Breast epithelium (tissue), 4 donors: Measurements from ENCODE around the gene ENTPD2. TPM values are rescaled to one million over a fixed set of nuclear protein-coding genes. Genes with fewer than 3 reads are reported as not detected.
A peak's percentile ranks its signal among the peaks of the same experiment; 100 is the strongest.

Experiments used
- DNase-seq, 2 donors: peaks; one replicate each; pipeline ENCODE4 v3.0.0-alpha.2; 2019; ENCODE audit warnings: low spot score in 2 of 2
- H3K27ac ChIP-seq, 2 donors: fragments of 200-600 bp; sonication (generic) in 1 of 2; one replicate each; pipeline ENCODE4 v1.5.1; 2016 to 2019; ENCODE audit warnings: mild to moderate bottlenecking in 1 of 2
- H3K27me3 ChIP-seq, 2 donors: fragments of 200-600 bp; sonication (generic) in 1 of 2; one replicate each; pipeline versions ENCODE4 v1.5.1 to v1.6.0; 2017 to 2019; ENCODE audit warnings: control low read depth in 1 of 2, mild to moderate bottlenecking in 1 of 2
- H3K36me3 ChIP-seq: fragments of 200-600 bp; one replicate; pipeline ENCODE4 v1.5.1; 2019
- H3K4me1 ChIP-seq, 2 donors: fragments of 200-600 bp; sonication (generic); one replicate each; pipeline ENCODE4 v1.5.1; 2016 to 2019; ENCODE audit warnings: control low read depth in 1 of 2
- H3K4me3 ChIP-seq, 3 donors: fragments of 200-600 bp; sonication (generic); 1 replicate in 2 of 3; 2 replicates in 1 of 3; pipeline ENCODE4 v1.5.1; 2016 to 2019; ENCODE audit warnings: mild to moderate bottlenecking in 3 of 3, moderate library complexity in 2 of 3
- H3K9me3 ChIP-seq, 2 donors: fragments of 200-600 bp; sonication (generic) in 1 of 2; one replicate each; pipeline ENCODE4 v1.5.1; 2016 to 2019; ENCODE audit warnings: control low read depth in 1 of 2
- POLR2A ChIP-seq: fragments of 450-650 bp; IDR thresholded peaks from one replicate; pipeline ENCODE4 v1.6.1; 2016; ENCODE audit warnings: antibody characterized with exemption, mild to moderate bottlenecking, moderate library complexity
- POLR2AphosphoS5 ChIP-seq, 3 donors: sonication (generic); formaldehyde crosslinking; IDR thresholded peaks; one replicate each; pipeline ENCODE4 v1.6.1; 2017; ENCODE audit warnings: antibody characterized with exemption in 3 of 3
- intact Hi-C: fragments of 100-400 bp; cut with DNase I; formaldehyde crosslinking; loops from one replicate; pipeline ENCODE4 v1.15.1; 2023; ENCODE audit warnings: low total_unique reads
- total RNA-seq, 3 donors: library from RNA; depleted of rRNA; stranded (reverse); fragments of >200 nt; gene quantifications; one replicate each; pipeline ENCODE4 v1.1.0, GENCODE V29; 2016
- TF ChIP-seq, protein P1 (sequence below), 3 donors: fragments of 450-650 bp; IDR thresholded peaks; one replicate each; pipeline ENCODE4 v1.5.1; 2016 to 2017; ENCODE audit warnings: antibody characterized with exemption in 3 of 3, mild to moderate bottlenecking in 3 of 3, moderate library complexity in 3 of 3

Gene ENTPD2
- total RNA-seq, 3 donors from 2014 or later = 0.16 to 6.7 (median 3.6) TPM

DNA sequence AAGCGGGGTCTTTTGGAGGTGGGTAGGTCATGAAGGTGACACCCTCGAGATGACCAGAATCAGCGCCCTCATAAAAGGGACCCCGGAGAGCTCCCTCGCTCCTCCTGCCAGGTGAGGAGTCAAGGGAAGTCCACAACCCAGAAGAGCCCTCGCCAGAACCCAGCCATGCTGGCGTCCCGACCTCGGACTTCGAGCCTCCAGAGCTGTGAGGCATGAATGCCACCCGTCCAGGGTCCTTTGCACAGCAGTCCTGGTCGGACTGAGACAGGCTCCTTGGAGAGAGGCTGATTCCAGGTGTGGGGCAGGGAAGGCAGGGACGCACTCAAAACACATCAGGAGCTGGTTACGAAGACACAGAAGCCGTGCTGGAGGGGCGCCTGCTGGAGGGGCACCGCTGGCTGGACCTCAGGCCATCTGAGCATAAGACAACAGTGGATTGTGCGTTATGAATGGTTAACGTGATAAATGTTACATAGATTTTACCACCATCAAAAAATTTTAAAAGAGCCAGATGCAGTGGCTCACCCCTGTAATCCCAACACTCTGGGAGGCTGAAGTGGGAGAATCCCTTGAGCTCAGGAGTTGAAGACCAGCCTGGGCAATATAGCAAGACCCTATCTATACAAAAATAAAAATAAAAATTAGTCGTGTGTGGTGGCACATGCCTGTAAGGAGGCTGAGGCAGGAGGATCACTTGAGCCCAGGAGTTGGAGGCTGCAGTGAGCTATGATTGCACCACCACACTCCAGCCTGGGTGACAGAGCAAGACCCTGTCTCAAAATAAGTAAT lies 51.8 kb downstream of the ENTPD2 start:
- DNase-seq = no peak
- no peak for TF ChIP-seq POLR2AphosphoS5 (IDR thresholded peaks at IDR 0.05)
- no peak for TF ChIP-seq POLR2A
- TF ChIP-seq, protein P1, sequence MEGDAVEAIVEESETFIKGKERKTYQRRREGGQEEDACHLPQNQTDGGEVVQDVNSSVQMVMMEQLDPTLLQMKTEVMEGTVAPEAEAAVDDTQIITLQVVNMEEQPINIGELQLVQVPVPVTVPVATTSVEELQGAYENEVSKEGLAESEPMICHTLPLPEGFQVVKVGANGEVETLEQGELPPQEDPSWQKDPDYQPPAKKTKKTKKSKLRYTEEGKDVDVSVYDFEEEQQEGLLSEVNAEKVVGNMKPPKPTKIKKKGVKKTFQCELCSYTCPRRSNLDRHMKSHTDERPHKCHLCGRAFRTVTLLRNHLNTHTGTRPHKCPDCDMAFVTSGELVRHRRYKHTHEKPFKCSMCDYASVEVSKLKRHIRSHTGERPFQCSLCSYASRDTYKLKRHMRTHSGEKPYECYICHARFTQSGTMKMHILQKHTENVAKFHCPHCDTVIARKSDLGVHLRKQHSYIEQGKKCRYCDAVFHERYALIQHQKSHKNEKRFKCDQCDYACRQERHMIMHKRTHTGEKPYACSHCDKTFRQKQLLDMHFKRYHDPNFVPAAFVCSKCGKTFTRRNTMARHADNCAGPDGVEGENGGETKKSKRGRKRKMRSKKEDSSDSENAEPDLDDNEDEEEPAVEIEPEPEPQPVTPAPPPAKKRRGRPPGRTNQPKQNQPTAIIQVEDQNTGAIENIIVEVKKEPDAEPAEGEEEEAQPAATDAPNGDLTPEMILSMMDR (IDR thresholded peaks at IDR 0.05) = no peak
- intact Hi-C loops = no loop called here
- H3K36me3 ChIP-seq = no peaks in the 10 kb centered on the region
- no peak overlapping the region for H3K27ac ChIP-seq
- peaks cover 0 to 6% of the 10 kb centered on the region in 2 donors for H3K9me3 ChIP-seq
- H3K4me3 ChIP-seq = no peak overlapping the region
- no peaks in the 10 kb centered on the region for H3K4me1 ChIP-seq
- H3K27me3 ChIP-seq = no peaks in the 10 kb centered on the region

DNA sequence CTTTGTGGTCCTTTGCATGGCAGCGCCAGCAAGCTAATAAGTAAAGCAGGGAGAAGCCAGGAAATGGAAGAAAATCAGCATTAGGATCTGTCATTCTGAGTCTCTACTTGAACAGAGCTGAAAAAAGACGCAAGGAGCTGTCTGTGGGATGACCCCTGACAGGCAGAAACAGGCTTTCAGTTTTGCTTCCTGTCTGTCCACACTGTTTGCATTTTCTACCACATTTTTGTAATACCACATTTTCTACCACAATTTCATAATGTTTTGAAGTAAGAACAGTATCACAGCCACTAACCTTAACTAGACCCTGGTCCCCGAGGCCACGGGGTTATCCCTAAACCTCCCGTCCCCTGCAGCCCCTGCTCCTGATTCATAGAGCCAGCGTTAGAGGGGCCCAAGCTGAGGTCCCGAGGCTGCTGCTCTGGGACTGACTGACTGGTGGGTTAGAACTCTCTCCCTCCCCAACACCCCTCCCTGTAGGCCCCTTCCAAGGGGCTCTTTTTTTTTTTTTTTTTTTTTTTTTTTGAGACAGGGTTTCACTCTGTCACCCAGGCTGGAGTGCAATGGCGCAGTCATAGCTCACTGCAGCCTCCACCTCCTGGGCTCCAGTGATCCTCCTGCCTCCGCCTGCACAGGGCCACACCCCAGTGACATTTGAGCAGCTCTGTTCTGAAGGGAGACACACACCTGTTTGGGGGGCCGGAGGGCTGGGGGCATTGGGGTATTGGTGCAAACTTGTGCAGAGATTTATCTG lies 53.5 kb downstream of the ENTPD2 start:
- Histone ChIP-seq H3K4me3 (no peak overlapping the region), H3K27me3 (no peaks in the 10 kb centered on the region), H3K9me3 (peaks cover 0 to 6% of the 10 kb centered on the region in 2 donors), H3K36me3 (no peaks in the 10 kb centered on the region), H3K4me1 (peaks cover 3 to 15% of the 10 kb centered on the region in 2 donors), H3K27ac (peak overlapping the region; percentile 17 to 25)
- TF ChIP-seq POLR2A (no peak), POLR2AphosphoS5 (IDR thresholded peaks at IDR 0.05) (no peak)
- TF ChIP-seq, protein P1 (IDR thresholded peaks at IDR 0.05) = no peak
- no peak for DNase-seq
- intact Hi-C loops = no loop called here

Other genes with a start within 250 kb of the ENTPD2 start
- 10 to 100 TPM; 38.2 to 51.5 (median 41.3) TPM for gene RABL6, start 246.1 kb downstream of the ENTPD2 start, total RNA-seq
- 1 to 10 TPM; 1.0 to 2.3 (median 1.1) TPM for gene AJM1, start 211.6 kb downstream of the ENTPD2 start, total RNA-seq
- 10 to 100 TPM; 43.2 to 70.8 (median 52.5) TPM for gene PHPT1, start 204.7 kb downstream of the ENTPD2 start, total RNA-seq
- 1 to 10 TPM in 2 of 3 donors, under 1 TPM in 1; 0.64 to 5.6 (median 3.4) TPM for gene MAMDC4, start 201.7 kb downstream of the ENTPD2 start, total RNA-seq
- 100 to 1,000 TPM; 334 to 365 (median 365) TPM for gene EDF1, start 187.8 kb downstream of the ENTPD2 start, total RNA-seq
- 1 to 10 TPM; 3.4 to 8.9 (median 8.5) TPM for gene TRAF2, start 167.5 kb downstream of the ENTPD2 start, total RNA-seq
- 100 to 1,000 TPM; 103 to 183 (median 126) TPM for gene FBXW5, start 109.3 kb downstream of the ENTPD2 start, total RNA-seq
- gene C8G, start 108.8 kb downstream of the ENTPD2 start, total RNA-seq = not detected
- 1 to 10 TPM in 2 of 3 donors, not detected in 1; 1.8 to 5.6 TPM for gene LCN12, start 101.8 kb downstream of the ENTPD2 start, total RNA-seq
- 10 to 100 TPM; 46.7 to 72.6 (median 48.2) TPM for gene PTGDS, start 76.6 kb downstream of the ENTPD2 start, total RNA-seq
- gene LCNL1, start 71.1 kb downstream of the ENTPD2 start, total RNA-seq = under 1 TPM in 2 of 3 donors, not detected in 1; 0.16 to 0.29 TPM
- 10 to 100 TPM; 24.6 to 66.2 (median 49.2) TPM for gene PAXX, start 61.6 kb downstream of the ENTPD2 start, total RNA-seq
- gene CLIC3, start 57.5 kb downstream of the ENTPD2 start, total RNA-seq = 1 to 10 TPM in 1 of 3 donors, under 1 TPM in 1, not detected in 1; 0.32 to 3.5 TPM
- 10 to 100 TPM; 17.0 to 30.6 (median 18.9) TPM for gene ABCA2, start 25.8 kb downstream of the ENTPD2 start, total RNA-seq
- gene FUT7, start 22.0 kb downstream of the ENTPD2 start, total RNA-seq = not detected
- 10 to 100 TPM; 21.9 to 63.9 (median 63.1) TPM for gene NPDC1, start 7.9 kb downstream of the ENTPD2 start, total RNA-seq
- gene SAPCD2, start 16.5 kb upstream of the ENTPD2 start, total RNA-seq = 1 to 10 TPM in 2 of 3 donors, under 1 TPM in 1; 0.96 to 2.9 (median 2.8) TPM
- gene UAP1L1, start 23.5 kb upstream of the ENTPD2 start, total RNA-seq = 10 to 100 TPM in 1 of 3 donors, 1 to 10 TPM in 2; 6.7 to 12.0 (median 6.9) TPM
- 10 to 100 TPM; 50.1 to 62.8 (median 50.8) TPM for gene MAN1B1, start 32.9 kb upstream of the ENTPD2 start, total RNA-seq
- gene DPP7, start 60.7 kb upstream of the ENTPD2 start, total RNA-seq = 100 to 1,000 TPM; 115 to 137 (median 132) TPM
- gene GRIN1, start 85.1 kb upstream of the ENTPD2 start, total RNA-seq = 1 to 10 TPM in 2 of 3 donors, not detected in 1; 1.3 to 1.9 TPM
- gene LRRC26, start 116.0 kb upstream of the ENTPD2 start, total RNA-seq = 1 to 10 TPM in 2 of 3 donors, not detected in 1; 7.8 to 9.2 TPM
- gene TMEM210, start 118.0 kb upstream of the ENTPD2 start, total RNA-seq = not detected
- 10 to 100 TPM; 32.0 to 35.7 (median 32.9) TPM for gene ANAPC2, start 134.5 kb upstream of the ENTPD2 start, total RNA-seq
- gene SSNA1, start 134.6 kb upstream of the ENTPD2 start, total RNA-seq = 10 to 100 TPM; 75.0 to 92.8 (median 82.7) TPM
- gene TPRN, start 146.7 kb upstream of the ENTPD2 start, total RNA-seq = 1 to 10 TPM; 4.0 to 9.2 (median 8.5) TPM
- gene TMEM203, start 151.6 kb upstream of the ENTPD2 start, total RNA-seq = 10 to 100 TPM; 26.5 to 36.6 (median 26.6) TPM
- gene NDOR1, start 151.6 kb upstream of the ENTPD2 start, total RNA-seq = 1 to 10 TPM; 4.6 to 9.5 (median 7.2) TPM
- 1 to 10 TPM; 1.5 to 2.9 (median 1.8) TPM for gene RNF208, start 168.2 kb upstream of the ENTPD2 start, total RNA-seq
- under 1 TPM; 0.29 to 0.66 (median 0.32) TPM for gene CYSRT1, start 171.1 kb upstream of the ENTPD2 start, total RNA-seq
- under 1 TPM in 1 of 3 donors, not detected in 2; 0.29 TPM for gene RNF224, start 173.4 kb upstream of the ENTPD2 start, total RNA-seq
- not detected for gene SLC34A3, start 176.8 kb upstream of the ENTPD2 start, total RNA-seq
- 100 to 1,000 TPM; 112 to 188 (median 183) TPM for gene TUBB4B, start 187.2 kb upstream of the ENTPD2 start, total RNA-seq
- gene STPG3, start 197.2 kb upstream of the ENTPD2 start, total RNA-seq = not detected
- 10 to 100 TPM; 32.6 to 39.2 (median 38.7) TPM for gene NELFB, start 201.3 kb upstream of the ENTPD2 start, total RNA-seq
- 1 to 10 TPM; 2.9 to 5.4 (median 3.7) TPM for gene TOR4A, start 223.7 kb upstream of the ENTPD2 start, total RNA-seq
- gene NRARP, start 248.2 kb upstream of the ENTPD2 start, total RNA-seq = 1 to 10 TPM; 2.1 to 6.9 (median 3.5) TPM